Omental fat pad (tissue), 4 donors: ENCODE results near the gene CTCFL. TPM values are rescaled to one million over a fixed set of nuclear protein-coding genes. Genes with fewer than 3 reads are reported as not detected.

ENCODE experiments used
- ATAC-seq: fragments of 150-250 bp; one replicate; pipeline ENCODE4 v1.9.1; 2016; ENCODE audit warnings: mild to moderate bottlenecking, moderate library complexity; ENCODE audit not compliant: low FRiP score
- DNase-seq: peaks from one replicate; pipeline ENCODE4 v3.0.0-alpha.2; 2019; ENCODE audit warnings: low spot score
- CTCF ChIP-seq, 3 donors: fragments of 450-650 bp; IDR thresholded peaks; one replicate each; pipeline ENCODE4 v1.5.1; 2016 to 2017; ENCODE audit warnings: antibody characterized with exemption in 3 of 3, mild to moderate bottlenecking in 3 of 3, moderate library complexity in 2 of 3
- total RNA-seq, 4 donors: library from RNA; depleted of rRNA; stranded (reverse); fragments of >200 nt; gene quantifications; one replicate each; pipeline ENCODE4 v1.1.0, GENCODE V29; 2016

The CTCFL gene
- total RNA-seq, 4 donors from 2014 or later, result not detected

- ATAC-seq, result no peak
- no peak for TF ChIP-seq CTCF (IDR thresholded peaks at IDR 0.05)
Measured at GRCh38 chr20:57543754-57544153, 18.8 kb upstream of the CTCFL start.

GRCh38 chr20:57540890-57541580, 16.1 kb upstream of the CTCFL start:
- no peak for ATAC-seq
- TF ChIP-seq CTCF (IDR thresholded peaks at IDR 0.05), result no peak
- no peak for DNase-seq

More at GRCh38 chr20:57543754-57544153, 18.8 kb upstream of the CTCFL start:
- DNase-seq, result no peak

- ATAC-seq (no peak), DNase-seq (no peak)
- TF ChIP-seq CTCF (IDR thresholded peaks at IDR 0.05), result no peak
Measured at GRCh38 chr20:57539889-57540288, 14.9 kb upstream of the CTCFL start.

- ATAC-seq (no peak), DNase-seq (no peak)
- TF ChIP-seq CTCF (IDR thresholded peaks at IDR 0.05), result no peak
Measured at GRCh38 chr20:57537822-57538221, 12.9 kb upstream of the CTCFL start.

GRCh38 chr20:57536771-57537724, 12.1 kb upstream of the CTCFL start:
- no peak for DNase-seq
- TF ChIP-seq CTCF (IDR thresholded peaks at IDR 0.05), result no peak
- no peak for ATAC-seq

GRCh38 chr20:57536120-57536708, 11.3 kb upstream of the CTCFL start:
- DNase-seq (no peak), ATAC-seq (no peak)
- TF ChIP-seq CTCF (IDR thresholded peaks at IDR 0.05), result no peak
